ENCODE measurements around the gene MAU2. TPM values are rescaled to one million over a fixed set of nuclear protein-coding genes. Genes with fewer than 3 reads are reported as not detected.

Gene MAU2
- total RNA-seq, 1 experiment from 2014 or later: 72.6 TPM

DNA sequence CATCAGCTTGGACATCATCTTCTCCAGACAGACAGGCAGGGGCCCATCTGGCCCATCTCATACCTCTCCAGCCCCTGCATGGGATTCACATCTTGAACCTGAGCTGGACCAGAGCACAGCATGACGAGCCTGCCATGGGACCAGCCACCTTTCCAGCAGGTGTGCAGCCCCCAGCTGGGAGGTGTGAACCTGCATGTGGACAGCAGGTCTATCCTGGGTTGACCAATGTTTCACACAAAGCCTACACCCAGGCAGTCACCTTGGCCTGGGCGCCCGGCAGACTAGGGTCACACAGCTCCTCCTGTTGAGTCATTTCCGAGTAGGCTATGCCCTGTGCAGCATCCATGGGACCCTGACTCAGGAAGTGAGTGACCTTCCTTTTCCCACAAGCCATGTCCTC is 41.4 kb downstream of the MAU2 start:
- H3K4me3 ChIP-seq (ENCODE audit: low read depth, low read length, poor library complexity, severe bottlenecking): no peak overlapping the region

DNA sequence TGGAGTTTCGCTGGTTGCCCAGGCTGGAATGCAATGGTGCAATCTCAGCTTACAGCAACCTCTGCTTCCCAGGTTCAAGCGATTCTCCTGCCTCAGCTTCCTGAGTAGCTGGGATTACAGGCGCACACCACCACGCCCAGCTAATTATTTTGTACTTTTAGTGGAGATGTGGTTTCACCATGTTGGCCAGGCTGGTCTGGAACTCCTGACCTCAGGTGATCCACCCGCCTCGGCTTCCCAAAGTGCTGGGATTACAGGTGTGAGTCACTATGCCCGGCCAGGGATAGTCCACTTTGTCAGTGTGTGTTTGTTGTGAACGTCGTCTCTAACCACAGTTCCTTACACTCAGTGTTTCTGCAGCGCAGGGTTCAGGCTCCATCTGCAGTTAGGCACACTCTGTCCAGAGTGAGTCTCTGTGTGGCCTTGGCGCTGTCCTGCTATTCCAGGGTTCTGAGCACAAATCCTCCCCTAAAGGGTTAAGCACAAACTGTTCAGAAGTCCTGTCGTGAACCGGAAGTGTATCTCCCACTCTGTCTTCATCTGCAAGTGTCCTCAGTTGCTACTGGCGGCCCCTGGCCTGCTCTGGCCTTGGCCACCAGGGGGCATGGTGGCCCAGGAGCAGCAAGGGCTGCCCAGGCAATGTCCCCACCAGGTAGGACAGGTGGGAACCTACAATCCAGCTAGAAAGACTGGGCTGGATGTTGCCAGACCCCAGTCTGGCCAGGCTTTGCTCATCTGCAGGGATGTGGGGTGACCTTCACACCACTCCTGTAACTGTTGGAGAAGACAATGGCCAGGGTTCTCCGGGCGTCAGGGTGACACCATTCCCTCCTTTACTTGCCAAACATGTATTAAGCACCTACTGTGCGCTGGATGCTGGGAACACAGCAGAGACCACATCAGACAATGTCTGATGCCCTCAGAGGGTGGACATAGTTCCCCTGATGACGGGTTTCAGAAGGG is 46.1 kb downstream of the MAU2 start:
- Histone ChIP-seq H3K4me1 (ENCODE audit: insufficient read depth, low read length, poor library complexity, severe bottlenecking) (peaks cover 11% of the 10 kb centered on the region), H3K27me3 (replicated peaks; ENCODE audit: insufficient read depth, low read depth, low read length, poor library complexity) (no peaks in the 10 kb centered on the region), H3K9me3 (ENCODE audit: low read depth, low read length, poor library complexity, severe bottlenecking) (no peaks in the 10 kb centered on the region), H3K4me3 (ENCODE audit: low read depth, low read length, poor library complexity, severe bottlenecking) (no peak overlapping the region), H3K36me3 (ENCODE audit: insufficient read depth, low read length, poor library complexity, severe bottlenecking) (no peaks in the 10 kb centered on the region), H3K27ac (ENCODE audit: low read depth, low read length, poor library complexity, severe bottlenecking) (peak overlapping the region; percentile 47)
- CTCF ChIA-PET: interaction anchor here (0.6 to 1.5 kb wide), 2 partner anchors 117 to 124 kb away, joined by 3 read pairs; no protein-coding TSS in a partner anchor
- POLR2A ChIA-PET (ENCODE audit: low non-redundant PET): no interaction called here
- intact Hi-C loops (cut with micrococcal nuclease; ENCODE audit: unreplicated experiment): loop anchor here (2.0 kb wide), 1 partner anchor 122 kb away; no protein-coding TSS in a partner anchor
- BruUV-seq (replicated peaks): no TSS peak
- no peak for TF ChIP-seq EZH2 (IDR thresholded peaks at IDR 0.05; ENCODE audit: borderline replicate concordance, low read depth, low read length, poor library complexity, severe bottlenecking)
- TF ChIP-seq, protein P1, sequence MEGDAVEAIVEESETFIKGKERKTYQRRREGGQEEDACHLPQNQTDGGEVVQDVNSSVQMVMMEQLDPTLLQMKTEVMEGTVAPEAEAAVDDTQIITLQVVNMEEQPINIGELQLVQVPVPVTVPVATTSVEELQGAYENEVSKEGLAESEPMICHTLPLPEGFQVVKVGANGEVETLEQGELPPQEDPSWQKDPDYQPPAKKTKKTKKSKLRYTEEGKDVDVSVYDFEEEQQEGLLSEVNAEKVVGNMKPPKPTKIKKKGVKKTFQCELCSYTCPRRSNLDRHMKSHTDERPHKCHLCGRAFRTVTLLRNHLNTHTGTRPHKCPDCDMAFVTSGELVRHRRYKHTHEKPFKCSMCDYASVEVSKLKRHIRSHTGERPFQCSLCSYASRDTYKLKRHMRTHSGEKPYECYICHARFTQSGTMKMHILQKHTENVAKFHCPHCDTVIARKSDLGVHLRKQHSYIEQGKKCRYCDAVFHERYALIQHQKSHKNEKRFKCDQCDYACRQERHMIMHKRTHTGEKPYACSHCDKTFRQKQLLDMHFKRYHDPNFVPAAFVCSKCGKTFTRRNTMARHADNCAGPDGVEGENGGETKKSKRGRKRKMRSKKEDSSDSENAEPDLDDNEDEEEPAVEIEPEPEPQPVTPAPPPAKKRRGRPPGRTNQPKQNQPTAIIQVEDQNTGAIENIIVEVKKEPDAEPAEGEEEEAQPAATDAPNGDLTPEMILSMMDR (conservative IDR thresholded peaks at IDR 0.05; ENCODE audit: low read depth, low read length): peak; percentile 92
- DNase-seq (ENCODE audit: low spot score): peak; percentile 87

More for the DNA sequence above, 41.4 kb downstream of the MAU2 start:
- TF ChIP-seq, protein P1 (conservative IDR thresholded peaks at IDR 0.05; ENCODE audit: low read depth, low read length): no peak
- TF ChIP-seq EZH2 (IDR thresholded peaks at IDR 0.05; ENCODE audit: borderline replicate concordance, low read depth, low read length, poor library complexity, severe bottlenecking): no peak
- Histone ChIP-seq H3K4me1 (ENCODE audit: insufficient read depth, low read length, poor library complexity, severe bottlenecking) (peaks cover 14% of the 10 kb centered on the region), H3K36me3 (ENCODE audit: insufficient read depth, low read length, poor library complexity, severe bottlenecking) (no peaks in the 10 kb centered on the region), H3K9me3 (ENCODE audit: low read depth, low read length, poor library complexity, severe bottlenecking) (no peaks in the 10 kb centered on the region), H3K27ac (ENCODE audit: low read depth, low read length, poor library complexity, severe bottlenecking) (no peak overlapping the region), H3K27me3 (replicated peaks; ENCODE audit: insufficient read depth, low read depth, low read length, poor library complexity) (no peaks in the 10 kb centered on the region)
- no TSS peak for BruUV-seq (replicated peaks)
- intact Hi-C loops (cut with micrococcal nuclease; ENCODE audit: unreplicated experiment): no loop called here
- CTCF ChIA-PET: interaction anchor here (0.6 to 0.8 kb wide), 2 partner anchors 16 to 699 kb away, joined by 4 to 13 read pairs; no protein-coding TSS in a partner anchor
- DNase-seq (ENCODE audit: low spot score): no peak
- POLR2A ChIA-PET (ENCODE audit: low non-redundant PET): no interaction called here

DNA sequence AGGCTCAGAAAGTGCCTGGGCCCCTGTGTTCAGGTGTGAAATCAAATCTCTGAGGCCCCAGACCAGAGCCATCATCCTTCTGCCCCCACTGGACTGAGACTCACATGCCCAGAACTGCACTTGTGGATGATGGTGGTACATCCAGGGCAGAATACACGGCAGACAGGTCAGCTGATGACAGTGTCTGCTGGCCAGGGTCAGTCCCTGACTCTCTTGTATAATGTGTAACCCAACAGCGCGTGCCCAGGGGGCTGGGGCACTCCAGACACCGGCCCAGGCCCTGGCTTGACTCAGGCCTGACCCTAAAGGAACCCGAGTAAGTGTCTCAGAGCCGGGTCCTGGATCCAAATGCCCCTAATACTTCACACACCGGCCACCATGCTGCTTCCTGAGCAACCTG is 47.5 kb downstream of the MAU2 start:
- Histone ChIP-seq H3K27ac (ENCODE audit: low read depth, low read length, poor library complexity, severe bottlenecking) (no peak overlapping the region), H3K27me3 (replicated peaks; ENCODE audit: insufficient read depth, low read depth, low read length, poor library complexity) (no peaks in the 10 kb centered on the region), H3K4me3 (ENCODE audit: low read depth, low read length, poor library complexity, severe bottlenecking) (no peak overlapping the region), H3K36me3 (ENCODE audit: insufficient read depth, low read length, poor library complexity, severe bottlenecking) (no peaks in the 10 kb centered on the region), H3K4me1 (ENCODE audit: insufficient read depth, low read length, poor library complexity, severe bottlenecking) (peaks cover 11% of the 10 kb centered on the region), H3K9me3 (ENCODE audit: low read depth, low read length, poor library complexity, severe bottlenecking) (no peaks in the 10 kb centered on the region)
- ChIA-PET CTCF (interaction anchor here (0.7 kb wide), 1 partner anchor 141 kb away, joined by 3 read pairs; no protein-coding TSS in a partner anchor), POLR2A (ENCODE audit: low non-redundant PET) (no interaction called here)
- intact Hi-C loops (cut with micrococcal nuclease; ENCODE audit: unreplicated experiment): no loop called here
- no TSS peak for BruUV-seq (replicated peaks)
- TF ChIP-seq, protein P1 (conservative IDR thresholded peaks at IDR 0.05; ENCODE audit: low read depth, low read length): no peak
- TF ChIP-seq EZH2 (IDR thresholded peaks at IDR 0.05; ENCODE audit: borderline replicate concordance, low read depth, low read length, poor library complexity, severe bottlenecking): no peak
- DNase-seq (ENCODE audit: low spot score): no peak
